PC-9 (cell line): Measurements from ENCODE around the gene SH3RF2.

Source experiments
- CTCF ChIP-seq: fragments of 200-600 bp; sonication (generic); conservative IDR thresholded peaks from 2 replicates; pipeline ENCODE4 v1.6.1; 2017; ENCODE audit warnings: mixed run types, antibody characterized with exemption, mild to moderate bottlenecking, moderate library complexity
- EZH2 ChIP-seq: fragments of 200-600 bp; sonication (generic); IDR thresholded peaks from 2 replicates; pipeline ENCODE4 v1.8.0; 2017; ENCODE audit warnings: antibody characterized with exemption, low read depth

DNA sequence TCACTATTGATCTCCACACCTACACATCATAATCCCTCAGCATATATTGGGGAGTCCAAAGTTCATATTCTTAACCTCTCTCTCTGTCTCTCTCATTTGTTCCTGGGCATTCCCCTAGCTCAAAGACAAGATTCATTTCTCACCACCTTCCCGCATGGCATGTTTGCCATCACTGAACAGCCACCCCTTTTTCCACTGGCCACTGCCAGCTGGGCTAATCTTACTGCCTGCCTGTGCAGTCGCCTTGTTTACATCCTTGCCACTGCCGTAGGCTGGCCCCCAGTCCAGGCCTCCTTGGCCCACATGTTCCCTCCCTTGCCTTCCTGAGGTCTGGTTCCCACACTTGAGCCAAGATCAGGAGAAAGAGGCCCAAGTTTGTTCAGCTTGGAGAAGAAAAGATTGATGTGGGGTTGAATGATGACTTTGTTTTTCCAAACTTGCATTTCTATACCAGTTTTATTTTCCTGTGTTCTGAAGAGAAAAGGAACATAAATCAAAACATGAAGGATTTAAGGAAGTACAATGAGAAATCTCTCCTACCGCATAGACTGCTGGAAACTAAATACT lies 88.8 kb downstream of the SH3RF2 start:
- TF ChIP-seq EZH2 (no peak), CTCF (no peak)
